SKM-1 treated with dmso at 0.1 percent for 144 hours (cell line): ENCODE results near the gene SYT17.
"Not testable (repeated sequence)": the region's sequence is repeated elsewhere in the genome, so short reads cannot be mapped to it uniquely, and the experiment has no call there.

Experiments used
- DNase-seq: peaks from one replicate; lab custom pipeline; 2025; ENCODE audit not compliant: unreplicated experiment; lab: John Stamatoyannopoulos, UW

Gene SYT17

DNA sequence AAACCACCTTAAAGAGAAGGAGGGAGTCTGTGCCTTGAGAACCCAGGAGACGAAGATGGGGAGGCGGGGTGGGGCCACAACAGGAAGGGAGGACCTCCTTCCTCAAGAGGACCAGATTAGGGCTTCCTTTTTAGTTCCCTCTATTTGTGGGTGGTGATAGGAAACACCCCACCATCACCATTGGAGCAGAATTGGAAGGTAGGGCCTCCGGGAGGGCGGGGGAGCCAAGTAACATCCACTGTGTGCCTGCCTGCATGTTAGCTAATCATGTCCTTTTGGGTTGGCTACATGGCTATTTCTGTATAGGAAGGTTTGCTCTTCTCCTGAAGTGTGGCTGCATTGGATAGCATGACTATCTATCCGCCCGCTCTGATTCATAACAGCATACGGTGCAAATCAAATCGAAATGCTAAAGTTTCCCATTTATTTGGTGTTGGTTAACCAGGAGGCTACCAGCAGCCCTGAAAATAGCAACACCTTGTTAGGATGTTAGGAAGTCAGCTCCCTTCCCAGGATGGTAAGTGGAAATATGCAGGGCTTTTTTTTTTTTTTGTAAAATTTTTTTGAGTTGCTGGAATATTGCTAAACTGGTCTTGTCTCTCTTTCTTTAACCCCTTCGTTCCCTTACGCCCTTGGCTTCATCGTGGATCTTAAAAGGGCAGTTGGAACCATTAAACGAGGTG lies 4.2 kb downstream of the SYT17 start:
- no peak for DNase-seq

DNA sequence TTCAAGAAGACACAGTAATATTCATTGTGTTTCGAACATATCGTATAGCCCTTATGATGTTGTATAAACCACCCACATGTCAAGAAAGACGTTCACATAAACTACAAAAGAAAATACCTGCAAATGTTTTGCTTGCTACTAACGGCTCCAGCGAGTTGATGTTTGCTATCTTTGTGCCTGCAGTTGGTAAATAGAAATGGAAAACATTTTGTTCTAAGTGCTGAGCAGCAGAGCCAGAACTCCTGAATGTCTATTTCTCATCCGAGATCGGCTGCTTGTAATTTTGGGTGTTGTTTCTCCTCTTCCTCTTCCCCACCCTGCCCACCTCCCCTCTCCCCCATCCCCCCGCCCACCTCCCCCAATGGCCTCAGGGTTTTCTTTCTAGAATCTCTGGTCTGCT lies 5.0 kb downstream of the SYT17 start:
- DNase-seq: no peak

DNA sequence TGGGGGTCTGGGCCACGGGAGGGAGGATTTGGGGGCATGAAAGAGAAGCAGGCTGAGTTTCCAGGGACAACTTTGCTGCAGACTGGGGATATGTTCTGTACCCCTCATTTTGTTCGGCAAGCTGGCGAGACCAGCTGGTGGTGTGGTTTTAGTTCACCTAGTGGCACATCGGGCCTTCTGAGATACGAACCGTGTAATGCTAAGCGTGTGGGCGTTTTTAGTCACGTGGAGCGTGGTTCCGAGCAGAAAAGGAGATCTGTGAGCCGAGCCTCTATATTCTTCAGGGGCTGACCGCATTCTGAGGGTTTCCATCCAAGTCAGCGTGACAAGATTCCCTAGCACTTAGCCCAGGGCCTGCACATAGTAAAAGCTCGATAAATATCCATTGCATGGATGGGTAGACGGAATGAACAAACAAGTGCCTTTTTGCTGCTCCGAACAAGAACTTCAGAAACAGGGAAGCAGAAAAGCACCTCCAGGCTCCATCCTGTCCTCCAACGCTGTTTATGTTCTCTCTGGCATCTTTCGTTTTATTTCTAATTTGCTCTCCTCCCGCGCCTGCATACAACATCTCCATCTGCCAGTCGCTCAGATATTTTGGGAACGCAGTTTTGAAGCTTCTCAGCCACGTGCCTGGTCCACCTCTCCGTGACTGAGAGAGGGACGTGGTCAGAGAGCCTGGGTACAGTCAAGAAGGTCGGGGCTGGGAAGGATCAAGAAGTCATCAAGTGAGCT lies 5.8 kb downstream of the SYT17 start:
- DNase-seq: no peak

DNA sequence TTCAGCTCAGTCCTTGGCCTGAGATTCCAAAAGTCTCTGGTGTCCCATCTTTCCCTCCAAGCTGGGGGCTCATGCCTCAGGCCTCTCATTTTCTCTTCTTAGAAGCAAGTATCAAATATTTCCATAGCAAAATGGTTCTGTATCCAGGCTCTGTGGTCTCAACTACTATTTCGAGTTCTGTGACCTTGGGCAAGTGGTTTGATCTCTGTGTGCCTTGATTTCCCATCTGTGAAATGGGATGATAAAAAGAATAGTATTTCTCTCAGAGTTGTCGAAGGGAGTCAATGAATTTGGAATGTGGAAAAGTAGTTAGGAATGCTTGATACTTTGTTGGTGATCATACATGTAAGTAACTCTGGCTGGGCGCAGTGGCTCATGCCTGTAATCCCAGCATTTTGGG lies 6.4 kb downstream of the SYT17 start:
- DNase-seq: no peak

DNA sequence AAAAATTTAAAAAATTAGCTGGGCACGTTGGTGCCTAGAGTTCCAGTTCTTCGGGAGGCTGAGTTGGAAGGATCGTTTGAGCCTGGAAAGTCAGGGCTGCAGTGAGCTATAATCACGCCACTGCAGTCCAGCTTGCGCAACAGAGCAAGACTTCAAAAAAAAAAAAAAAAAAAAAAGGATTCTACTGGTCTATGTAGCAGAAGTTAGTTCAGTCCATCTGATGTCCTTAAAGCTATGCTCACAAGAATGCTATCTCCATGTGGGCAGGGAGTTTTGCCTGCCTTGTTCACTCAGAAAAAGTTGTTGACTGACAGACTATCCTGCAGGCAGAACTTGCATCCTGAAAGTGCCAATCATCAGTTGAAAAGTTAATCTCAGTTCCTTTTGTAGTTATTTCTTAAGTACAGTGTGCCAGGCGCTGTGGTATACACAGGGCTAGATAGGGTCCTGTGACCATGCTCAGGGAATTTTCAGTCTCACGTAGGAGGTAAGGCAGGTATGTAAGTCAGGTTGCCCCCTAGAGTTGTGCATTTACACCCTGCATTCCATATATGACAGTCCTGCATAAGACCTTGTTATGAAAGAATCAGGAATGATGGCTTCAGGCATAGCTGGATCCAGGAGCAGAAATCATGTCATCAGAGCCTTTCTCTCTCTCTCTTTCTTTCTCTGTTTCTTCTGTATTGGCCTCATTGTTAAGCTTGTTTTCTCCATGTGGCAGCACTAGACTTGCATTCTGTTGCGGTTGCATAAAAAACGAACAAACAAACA lies 7.6 kb downstream of the SYT17 start:
- DNase-seq: no peak

DNA sequence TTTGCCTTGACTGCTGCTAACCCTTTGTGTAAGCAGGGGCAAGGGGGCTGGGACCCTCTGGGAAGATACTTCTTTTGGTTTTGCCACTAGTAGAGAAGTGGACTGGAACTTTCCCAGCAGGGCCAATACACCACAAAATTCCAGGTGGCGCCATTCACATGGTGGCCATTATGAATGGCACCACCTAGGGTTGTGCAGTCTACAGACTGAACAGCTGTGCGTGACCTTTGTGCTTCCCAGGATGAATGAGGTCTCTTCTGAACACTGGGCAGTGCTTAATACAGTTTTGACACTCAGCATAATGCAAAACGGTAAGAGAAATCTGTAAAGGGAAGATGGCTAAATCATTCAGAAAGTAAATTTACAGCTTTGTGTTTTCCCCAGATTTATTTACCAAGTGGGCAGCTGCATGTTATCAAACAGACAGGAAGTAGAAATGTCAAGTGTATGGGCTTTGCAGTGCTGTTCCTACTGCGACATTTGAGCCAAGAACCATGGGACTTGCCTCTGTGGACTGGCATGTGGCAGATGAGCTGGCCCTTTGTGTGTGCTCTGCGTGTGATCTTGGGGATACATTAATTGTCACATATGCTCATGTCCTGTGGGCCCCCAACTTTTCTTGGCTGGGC lies 9.2 kb downstream of the SYT17 start:
- DNase-seq: no peak

DNA sequence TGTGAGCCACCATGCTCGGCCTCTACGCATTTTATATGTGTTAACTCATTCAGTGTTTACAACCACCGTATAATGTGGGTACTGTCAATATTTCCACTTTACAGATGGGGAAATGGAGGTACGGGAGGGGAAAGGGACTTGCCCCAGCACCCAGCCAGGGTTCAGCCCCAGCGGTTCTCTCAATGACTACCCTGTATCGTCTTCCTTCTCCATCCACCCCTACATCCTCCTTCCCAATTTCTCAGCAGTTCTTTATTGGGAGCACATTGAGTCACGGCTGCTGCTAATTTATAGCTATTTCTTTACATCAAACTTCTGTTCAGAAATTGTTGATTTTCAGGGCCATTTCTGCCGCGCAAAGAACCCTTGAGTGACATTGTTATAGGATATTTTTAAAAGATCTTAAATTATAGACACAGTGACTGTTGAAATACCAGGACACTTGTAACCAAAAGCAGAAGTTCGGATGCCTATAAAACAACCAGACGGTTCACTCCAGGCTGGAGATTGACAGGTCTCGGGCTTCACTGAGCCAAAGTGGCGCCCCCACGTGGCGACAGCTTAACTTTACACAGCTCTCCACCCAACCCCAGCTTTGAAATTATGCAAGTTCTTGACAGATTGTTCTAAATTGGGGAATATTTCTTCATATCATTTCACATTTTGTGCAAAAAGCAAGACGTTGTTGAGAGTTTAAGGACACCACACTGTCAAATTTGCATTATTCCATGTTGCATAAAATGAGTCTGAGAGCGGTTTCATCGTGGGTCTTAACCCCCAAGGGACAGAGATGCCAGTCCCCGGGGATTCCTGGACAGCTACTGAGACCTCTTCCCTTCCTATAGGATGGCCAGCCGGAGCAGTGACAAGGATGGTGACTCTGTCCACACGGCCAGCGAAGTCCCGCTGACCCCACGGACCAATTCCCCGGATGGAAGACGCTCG lies 11.8 kb downstream of the SYT17 start:
- peak; percentile 94 for DNase-seq

DNA sequence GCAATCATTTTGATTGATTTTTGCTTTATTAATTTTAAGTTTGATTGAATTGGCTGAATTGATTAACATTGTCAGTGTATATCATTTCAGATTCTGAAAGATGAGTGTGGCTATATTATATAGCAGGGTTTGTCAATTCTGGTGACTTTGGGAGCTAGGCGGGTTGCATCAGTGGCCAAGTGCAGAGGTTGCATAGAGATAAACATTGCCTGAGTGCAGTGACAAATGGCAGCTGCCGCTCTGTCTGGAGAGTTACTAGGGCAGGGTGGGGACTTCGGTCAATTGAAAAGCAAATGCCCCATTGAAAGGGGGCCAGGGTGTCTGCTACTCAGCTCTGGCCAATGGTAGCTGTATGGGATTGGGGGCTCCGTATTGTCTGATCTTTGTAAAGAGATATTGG lies 12.7 kb downstream of the SYT17 start:
- no peak for DNase-seq

DNA sequence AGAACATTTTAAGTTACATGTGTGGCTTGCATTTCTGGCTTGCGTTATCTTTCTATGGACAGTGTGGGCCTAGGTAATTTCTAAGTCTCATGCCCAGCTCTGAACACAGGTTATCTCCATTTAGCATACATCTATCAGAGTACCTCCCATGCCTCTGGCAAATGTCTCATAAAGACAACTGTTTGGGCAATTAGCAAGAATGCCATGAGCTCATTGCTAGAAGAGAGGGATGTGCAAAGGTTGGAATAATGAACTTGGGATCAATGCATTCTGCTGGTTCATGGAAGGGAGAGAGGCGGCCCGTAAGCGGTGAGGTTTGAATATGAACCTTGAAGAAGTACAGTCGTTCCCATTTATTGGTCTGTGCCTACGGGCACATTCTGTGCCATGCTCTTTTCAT lies 14.4 kb downstream of the SYT17 start:
- no peak for DNase-seq

DNA sequence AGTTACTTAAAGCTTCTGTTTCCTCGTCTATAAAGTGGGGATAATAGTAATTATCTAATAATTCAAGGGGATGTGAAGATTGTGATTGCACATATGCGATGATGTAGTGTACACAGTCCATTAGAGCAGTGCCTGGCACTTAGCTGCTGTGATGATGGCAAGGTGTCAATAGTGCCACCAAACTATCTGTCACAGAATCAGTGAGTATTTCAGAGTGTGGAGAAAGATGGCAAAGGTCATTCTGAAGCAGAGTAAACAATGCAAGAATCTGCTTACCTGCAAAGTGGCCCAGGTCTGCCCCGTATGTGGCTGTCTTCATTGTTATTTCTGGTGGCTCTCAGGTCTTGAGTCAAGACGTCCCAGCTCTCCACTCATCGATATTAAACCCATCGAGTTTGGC lies 15.1 kb downstream of the SYT17 start:
- no peak for DNase-seq

DNA sequence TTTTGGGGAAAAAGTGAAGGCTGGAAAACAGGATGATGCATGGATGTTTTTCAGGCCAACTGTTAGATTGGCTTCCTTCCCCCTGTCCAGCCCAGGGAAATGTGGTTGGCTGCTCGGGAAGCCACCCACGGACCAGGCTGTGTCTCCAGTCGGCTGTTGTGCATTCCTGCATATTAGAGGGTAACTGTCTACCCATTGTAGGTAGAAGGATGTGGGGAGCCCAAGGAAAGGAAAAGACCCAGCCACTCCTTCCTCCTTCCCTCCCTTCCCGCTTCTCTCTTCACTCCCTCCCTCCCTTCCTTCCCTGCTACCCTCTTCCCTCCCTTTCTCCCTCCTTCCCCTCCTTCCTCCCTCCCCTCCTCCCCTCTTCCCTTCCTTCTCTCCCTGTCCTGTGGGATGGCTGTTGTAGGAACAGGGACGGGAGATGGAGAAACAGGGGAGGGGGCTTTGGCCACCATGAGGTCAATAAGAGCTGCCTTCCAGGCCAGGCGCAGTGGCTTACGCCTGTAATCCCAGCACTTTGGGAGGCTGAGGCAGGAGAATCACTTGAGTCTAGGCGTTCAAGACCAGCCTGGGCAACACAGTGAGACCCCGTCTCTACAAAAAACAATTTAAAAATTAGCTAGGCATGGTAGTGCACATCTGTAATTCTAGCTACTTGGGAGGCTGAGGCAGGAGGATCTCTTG lies 16.9 kb downstream of the SYT17 start:
- no peak for DNase-seq

DNA sequence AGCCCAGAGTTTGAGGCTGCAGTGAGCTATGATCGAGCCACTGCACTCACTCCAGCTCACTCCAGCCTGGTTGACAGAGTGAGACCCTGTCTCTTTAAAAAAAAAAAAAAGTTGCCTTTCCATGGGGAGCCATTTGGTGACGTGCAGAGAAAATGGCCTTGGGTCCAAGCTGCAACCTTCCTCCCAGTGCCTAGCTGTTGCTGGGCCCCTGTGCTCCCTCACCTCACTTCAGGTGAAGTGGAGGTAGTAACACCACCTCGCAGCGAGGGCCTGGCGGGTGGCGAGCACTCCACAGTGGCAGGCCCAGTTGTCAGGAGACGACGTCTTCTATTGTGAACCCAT lies 17.4 kb downstream of the SYT17 start:
- DNase-seq: no peak

DNA sequence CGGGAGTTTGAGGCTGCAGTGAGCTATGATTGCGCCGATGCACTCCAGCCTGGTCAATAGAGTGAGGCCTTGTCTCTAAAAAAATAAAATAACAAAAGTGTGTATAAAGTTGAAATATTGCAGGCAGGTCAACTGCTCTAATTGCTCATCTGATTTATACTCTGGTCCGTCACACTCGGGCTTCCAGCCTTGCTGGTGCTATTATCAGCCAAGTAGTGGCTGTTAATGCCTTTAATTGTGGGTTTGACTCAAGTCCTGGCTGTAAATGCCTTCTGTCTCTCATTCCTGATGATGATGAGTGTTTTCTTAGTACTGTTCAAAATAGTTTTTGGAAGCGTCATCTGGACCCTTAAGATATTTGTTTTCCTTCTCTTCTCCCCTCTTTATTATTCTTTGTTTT lies 18.4 kb downstream of the SYT17 start:
- no peak for DNase-seq

DNA sequence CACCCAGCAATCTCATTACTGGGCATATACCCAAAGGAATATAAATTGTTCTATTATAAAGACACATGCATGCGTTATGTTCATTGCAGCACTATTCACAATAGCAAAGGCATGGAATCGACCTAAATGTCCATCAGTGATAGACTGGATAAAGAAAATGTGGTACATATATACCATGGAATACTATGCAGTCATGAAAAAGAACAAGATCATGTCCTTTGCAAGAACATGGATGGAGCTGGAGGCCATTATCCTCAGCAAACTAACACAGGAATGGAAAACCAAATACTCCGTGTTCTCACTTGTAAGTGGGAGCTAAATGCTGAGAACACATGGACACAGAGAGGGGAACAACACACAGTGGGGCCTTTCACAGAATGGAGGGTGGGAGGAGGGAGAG lies 19.9 kb downstream of the SYT17 start:
- not testable (repeated sequence) for DNase-seq

DNA sequence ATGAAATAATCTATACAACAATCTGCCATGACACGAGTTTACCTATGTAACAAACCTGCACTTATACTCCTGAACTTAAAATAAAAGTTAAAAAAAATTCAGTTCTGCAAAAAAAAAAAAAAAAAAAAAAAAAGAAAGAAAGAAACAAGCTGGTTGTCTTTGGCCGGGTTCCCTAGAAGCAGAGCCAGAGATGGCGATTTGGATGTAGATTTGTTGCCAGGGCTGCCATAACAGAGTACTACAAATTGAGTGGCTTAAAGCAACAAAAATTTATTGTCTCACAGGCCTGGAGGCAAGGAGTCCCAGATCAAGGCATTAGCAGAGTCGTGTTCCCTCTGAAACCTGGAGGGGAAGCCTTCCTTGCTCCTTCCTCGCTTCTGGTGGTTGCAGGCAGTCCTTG lies 20.4 kb downstream of the SYT17 start:
- no peak for DNase-seq

DNA sequence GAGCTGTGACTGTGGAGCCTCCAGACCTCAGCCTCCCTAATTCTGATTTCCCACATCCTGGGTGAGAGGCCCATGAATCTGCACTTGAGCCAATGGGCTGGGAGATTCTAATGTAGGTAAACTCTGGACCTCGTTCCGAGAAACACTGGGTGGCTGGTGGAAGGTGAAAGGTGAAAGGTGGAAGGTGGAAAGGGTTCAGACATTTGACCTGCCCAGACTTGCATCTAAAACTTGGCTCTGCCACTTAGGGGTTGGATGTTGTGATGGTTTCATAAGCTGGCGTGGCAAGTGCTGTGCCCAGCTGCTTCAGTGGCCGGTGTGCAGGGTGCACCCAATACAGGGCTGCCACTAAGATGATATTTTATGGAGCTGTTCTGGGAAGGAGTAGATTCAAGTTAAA lies 24.8 kb downstream of the SYT17 start:
- no peak for DNase-seq

DNA sequence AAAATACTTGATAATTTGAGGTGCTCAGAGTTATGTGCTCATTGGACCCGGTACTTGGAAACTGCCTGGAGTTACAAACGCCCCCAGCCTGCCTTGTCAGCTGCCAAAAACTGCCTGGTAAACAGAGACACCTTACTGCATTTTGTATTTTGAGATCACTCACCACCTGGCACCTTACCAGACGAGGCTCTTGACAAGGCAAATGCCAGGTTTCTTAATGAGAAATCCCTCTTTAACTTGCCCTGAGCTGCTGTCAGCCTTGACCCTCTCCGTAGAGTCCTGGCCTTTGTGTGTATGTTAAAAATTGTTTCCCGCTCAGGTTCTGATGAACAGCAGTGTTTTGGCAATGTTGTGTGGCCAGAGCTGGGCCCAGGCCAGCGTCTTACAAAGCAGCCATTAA lies 28.8 kb downstream of the SYT17 start:
- no peak for DNase-seq

DNA sequence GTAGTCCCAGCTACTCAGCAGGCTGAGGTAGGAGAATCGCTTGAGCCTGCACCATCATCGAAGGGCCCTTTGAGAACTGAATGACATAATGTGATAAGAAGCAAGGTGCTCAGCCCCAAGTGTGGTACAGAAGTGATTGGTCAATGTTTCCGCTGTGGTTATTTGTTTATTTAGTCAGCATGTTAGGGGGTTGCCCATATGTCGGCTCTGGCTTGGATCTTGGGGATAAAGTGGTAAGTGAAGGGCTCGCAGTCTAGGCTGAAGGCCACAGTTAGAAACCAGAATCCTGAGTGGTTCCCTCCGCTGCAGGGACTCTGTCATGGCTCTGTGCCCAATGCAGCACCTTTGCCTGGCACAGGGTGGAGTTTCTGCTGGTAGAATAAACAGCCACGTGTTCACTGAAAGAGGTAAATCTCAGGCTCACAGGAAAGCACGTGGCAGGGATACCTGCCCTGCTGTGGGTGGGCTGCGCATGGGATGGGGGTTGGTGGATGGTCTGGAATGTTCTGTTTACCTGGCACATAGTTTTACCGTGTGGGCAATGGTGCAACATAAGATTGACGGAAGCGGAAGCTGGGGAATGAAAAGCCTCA lies 35.4 kb downstream of the SYT17 start:
- no peak for DNase-seq

DNA sequence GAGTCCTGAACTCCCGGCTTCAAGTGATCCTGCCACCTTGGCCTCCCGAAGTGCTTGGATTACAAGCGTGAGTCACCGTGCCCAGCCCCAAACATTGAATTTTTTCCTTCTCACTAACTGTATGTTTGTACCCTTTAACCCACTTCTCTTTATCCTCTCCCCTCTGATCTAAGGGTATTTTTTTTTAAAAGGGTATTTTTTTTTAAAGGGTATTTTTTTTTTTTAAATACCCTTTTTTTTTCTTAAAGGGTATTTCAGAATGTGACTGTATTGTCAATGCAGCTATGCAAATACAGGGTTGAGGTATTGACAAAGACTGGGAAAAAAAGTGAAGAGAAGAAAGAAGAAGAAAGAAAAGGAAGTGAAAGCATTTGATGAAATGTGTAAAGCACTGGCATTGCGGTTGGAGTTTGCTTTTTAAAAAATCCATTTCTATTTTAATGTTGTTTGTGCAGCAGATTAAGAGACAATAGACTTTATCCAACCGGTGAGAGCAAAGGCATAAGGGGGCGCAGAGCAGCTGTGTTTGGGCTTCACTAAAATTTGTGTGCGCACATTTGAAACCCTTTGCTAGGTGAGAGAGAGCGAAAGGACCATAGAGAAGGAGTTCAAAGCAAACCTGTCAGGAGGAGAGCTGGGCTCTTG lies 42.4 kb downstream of the SYT17 start:
- DNase-seq: peak; percentile 71
